H1 (cell line): Measurements from ENCODE around the gene HDAC7. TPM values are rescaled to one million over a fixed set of nuclear protein-coding genes. Genes with fewer than 3 reads are reported as not detected.

Source experiments
- CTCF ChIA-PET: fragments of 300-600 bp; sonication (Branson Sonifier 250); formaldehyde crosslinking; loops from one replicate; lab custom pipeline; 2021; ENCODE audit not compliant: partially characterized antibody; lab: Charles Lee
- POLR2A ChIA-PET: fragments of 300-600 bp; sonication (Branson Sonifier 250); formaldehyde crosslinking; loops from one replicate; lab custom pipeline; 2021; ENCODE audit warnings: inconsistent platforms; ENCODE audit not compliant: partially characterized antibody; lab: Charles Lee
- DNase-seq, 2 experiments: peaks; one replicate each; pipeline versions ENCODE4 v3.0.0 to v3.0.0-alpha.2; 2010 to 2022; ENCODE audit warnings: low spot score in 2 of 2, low read depth in 1 of 2, mixed read lengths in 1 of 2
- FAIRE-seq: peaks from 2 replicates; lab custom pipeline; 2011; peaks lifted over from hg19 to GRCh38; lab: Jason Lieb, UNC
- H2AFZ ChIP-seq: 2 replicates; pipeline ENCODE4 v1.8.1; 2012; ENCODE audit warnings: low read length, inconsistent platforms
- H2AK5ac ChIP-seq: 2 replicates; pipeline ENCODE4 v1.6.1; 2013; ENCODE audit warnings: low read depth, low read length
- H2BK120ac ChIP-seq: replicated peaks from 2 replicates; pipeline ENCODE3; 2013; ENCODE audit warnings: low read depth, low read length, inconsistent platforms
- H2BK12ac ChIP-seq: 2 replicates; pipeline ENCODE4 v1.6.1; 2013; ENCODE audit warnings: low read depth, low read length
- H2BK15ac ChIP-seq: 2 replicates; pipeline ENCODE4 v1.6.1; 2013; ENCODE audit warnings: low read length
- H2BK20ac ChIP-seq: 2 replicates; pipeline ENCODE4 v1.6.1; 2013; ENCODE audit warnings: low read length
- H2BK5ac ChIP-seq: 2 replicates; pipeline ENCODE4 v1.6.1; 2013; ENCODE audit warnings: low read depth, low read length
- H3K14ac ChIP-seq: 2 replicates; pipeline ENCODE4 v1.6.1; 2013; ENCODE audit warnings: inconsistent platforms; ENCODE audit not compliant: insufficient read length
- H3K18ac ChIP-seq: 2 replicates; pipeline ENCODE4 v1.6.1; 2013; ENCODE audit warnings: low read length; ENCODE audit errors: extremely low read depth
- H3K23ac ChIP-seq: 2 replicates; pipeline ENCODE4 v1.6.1; 2013; ENCODE audit warnings: inconsistent platforms; ENCODE audit not compliant: insufficient read length
- H3K23me2 ChIP-seq: 2 replicates; pipeline ENCODE4 v1.6.1; 2013; ENCODE audit warnings: low read depth, low read length
- H3K27ac ChIP-seq: 2 replicates; pipeline ENCODE4 v1.6.1; 2011; ENCODE audit warnings: low read depth, low read length, inconsistent platforms
- H3K27me3 ChIP-seq, 4 experiments: replicated peaks in 1 of 4; 1 replicate in 1 of 4; 2 replicates in 3 of 4; pipeline versions ENCODE4 v1.6.1 to v1.8.1; 2011 to 2013; ENCODE audit warnings: low read length in 3 of 4, mild to moderate bottlenecking in 3 of 4, inconsistent platforms in 2 of 4, mixed read lengths in 2 of 4, moderate library complexity in 1 of 4; ENCODE audit not compliant: control insufficient read depth in 3 of 4, insufficient read depth in 3 of 4; ENCODE audit errors: extremely low read depth in 1 of 4
- H3K36me3 ChIP-seq, 4 experiments: 2 replicates each; pipeline versions ENCODE4 v1.6.1 to v1.8.1; 2011 to 2013; ENCODE audit warnings: mild to moderate bottlenecking in 4 of 4, low read length in 3 of 4, moderate library complexity in 2 of 4, control low read depth in 1 of 4, inconsistent platforms in 1 of 4; ENCODE audit not compliant: insufficient read depth in 4 of 4, control insufficient read depth in 2 of 4
- H3K4ac ChIP-seq: replicated peaks from 2 replicates; pipeline ENCODE3; 2013; ENCODE audit warnings: low read length, low read depth, mixed read lengths, inconsistent platforms; ENCODE audit not compliant: insufficient read length
- H3K4me1 ChIP-seq, 4 experiments: replicated peaks in 1 of 4; 1 replicate in 1 of 4; 2 replicates in 3 of 4; pipeline versions ENCODE4 v1.6.1 to v1.8.1; 2011 to 2013; ENCODE audit warnings: low read length in 3 of 4, inconsistent platforms in 2 of 4, mixed read lengths in 1 of 4; ENCODE audit not compliant: insufficient read depth in 4 of 4, control insufficient read depth in 3 of 4
- H3K4me2 ChIP-seq, 2 experiments: 2 replicates each; pipeline versions ENCODE4 v1.6.1 to v1.8.1; 2011 to 2013; ENCODE audit warnings: low read depth in 2 of 2, low read length in 2 of 2, control low read depth in 1 of 2, inconsistent platforms in 1 of 2, mild to moderate bottlenecking in 1 of 2; ENCODE audit not compliant: insufficient read depth in 1 of 2
- H3K4me3 ChIP-seq, 4 experiments: fragments of 200-600, 300-600 bp in 1 of 4; sonication (generic), shearing (Covaris generic), sonication (Bioruptor Twin) in 1 of 4; 2 replicates each; pipeline versions ENCODE4 v1.5.1 to v1.8.1; 2011 to 2016; ENCODE audit warnings: low read length in 4 of 4, low read depth in 3 of 4, control low read depth in 2 of 4, inconsistent platforms in 2 of 4, mild to moderate bottlenecking in 2 of 4, mixed read lengths in 1 of 4, moderate library complexity in 1 of 4; ENCODE audit not compliant: insufficient read depth in 2 of 4; ENCODE audit errors: extremely low read depth in 1 of 4
- H3K56ac ChIP-seq: replicated peaks from 2 replicates; pipeline ENCODE3; 2013; ENCODE audit warnings: low read depth, mild to moderate bottlenecking, mixed read lengths, low read length, inconsistent platforms; ENCODE audit not compliant: insufficient read length
- H3K79me1 ChIP-seq: 2 replicates; pipeline ENCODE4 v1.6.1; 2013; ENCODE audit warnings: low read depth, low read length, control low read depth
- H3K79me2 ChIP-seq, 2 experiments: 2 replicates each; pipeline versions ENCODE4 v1.6.1 to v1.8.1; 2012 to 2013; ENCODE audit warnings: low read length in 2 of 2, mild to moderate bottlenecking in 2 of 2, inconsistent platforms in 1 of 2; ENCODE audit not compliant: insufficient read depth in 2 of 2, control insufficient read depth in 1 of 2
- H3K9ac ChIP-seq, 4 experiments: replicated peaks in 1 of 4; 1 replicate in 1 of 4; 2 replicates in 3 of 4; pipeline versions ENCODE4 v1.6.1 to v1.8.1; 2011 to 2013; ENCODE audit warnings: low read depth in 3 of 4, low read length in 3 of 4, control low read depth in 2 of 4, mild to moderate bottlenecking in 2 of 4, moderate library complexity in 2 of 4, inconsistent platforms in 1 of 4; ENCODE audit errors: extremely low read depth in 1 of 4
- H3K9me3 ChIP-seq, 2 experiments: 2 replicates each; pipeline versions ENCODE4 v1.6.1 to v1.8.1; 2012 to 2013; ENCODE audit warnings: mild to moderate bottlenecking in 2 of 2, moderate library complexity in 2 of 2, control low read depth in 1 of 2, inconsistent platforms in 1 of 2, low read depth in 1 of 2, low read length in 1 of 2, mixed read lengths in 1 of 2; ENCODE audit not compliant: insufficient read depth in 2 of 2
- H4K20me1 ChIP-seq, 2 experiments: replicated peaks in 1 of 2; 2 replicates each; pipeline versions ENCODE3 to v1.8.1; 2011 to 2013; ENCODE audit warnings: inconsistent platforms in 2 of 2, low read length in 2 of 2, mild to moderate bottlenecking in 1 of 2; ENCODE audit not compliant: insufficient read depth in 2 of 2, control insufficient read depth in 1 of 2
- H4K5ac ChIP-seq: 2 replicates; pipeline ENCODE4 v1.6.1; 2013; ENCODE audit warnings: low read length, low read depth, mixed read lengths, inconsistent platforms; ENCODE audit not compliant: insufficient read length
- H4K8ac ChIP-seq: 2 replicates; pipeline ENCODE4 v1.8.0; 2013; ENCODE audit warnings: mild to moderate bottlenecking, moderate library complexity, low read length, inconsistent platforms; ENCODE audit not compliant: insufficient read depth; ENCODE audit errors: extremely low read depth
- H4K91ac ChIP-seq: replicated peaks from 2 replicates; pipeline ENCODE3; 2013; ENCODE audit warnings: low read length, mixed read lengths, inconsistent platforms; ENCODE audit not compliant: insufficient read length
- CREB1 ChIP-seq: IDR thresholded peaks from 2 replicates; pipeline ENCODE4 v1.6.1; 2012; ENCODE audit warnings: inconsistent platforms
- KDM1A ChIP-seq: fragments of 200-600, 300-600 bp; sonication (generic); IDR thresholded peaks from 2 replicates; pipeline ENCODE4 v1.7.1; 2016; ENCODE audit warnings: mild to moderate bottlenecking, low read length, borderline replicate concordance
- NANOG ChIP-seq: IDR thresholded peaks from 2 replicates; pipeline ENCODE4 v1.6.1; 2011; ENCODE audit warnings: low read length, low read depth, mild to moderate bottlenecking, inconsistent platforms; ENCODE audit not compliant: insufficient read depth, poor library complexity, severe bottlenecking
- POLR2AphosphoS5 ChIP-seq: IDR thresholded peaks from 2 replicates; pipeline ENCODE4 v1.6.1; 2011; ENCODE audit warnings: low read depth, low read length
- SP4 ChIP-seq: IDR thresholded peaks from 2 replicates; pipeline ENCODE4 v1.6.1; 2012; ENCODE audit warnings: low read length, inconsistent platforms
- TEAD4 ChIP-seq: IDR thresholded peaks from 2 replicates; pipeline ENCODE4 v1.6.1; 2012; ENCODE audit warnings: low read depth, low read length, inconsistent platforms, mixed read lengths
- ZNF274 ChIP-seq: IDR thresholded peaks from 2 replicates; pipeline ENCODE4 v1.7.0; 2012; ENCODE audit warnings: low read length, borderline replicate concordance; ENCODE audit errors: extremely low read depth
- WGBS, 2 experiments: shearing (Covaris generic) in 1 of 2; methylation state at CpG; one replicate each; pipeline versions ENCODE4 v1.1.6 to v1.1.7; 2013 to 2015; ENCODE audit warnings: low lambda C conversion rate in 2 of 2, mixed read lengths in 2 of 2, inconsistent platforms in 1 of 2, low coverage in 1 of 2, missing lambda C conversion rate in 1 of 2; ENCODE audit not compliant: insufficient replicate concordance in 2 of 2, insufficient coverage in 1 of 2, insufficient read length in 1 of 2; ENCODE audit errors: extremely low coverage in 1 of 2, missing lambda C conversion rate in 1 of 2; 5-methylcytosine and 5-hydroxymethylcytosine counted together
- polyA plus RNA-seq, 7 experiments: library from polyadenylated mRNA; depleted of rRNA in 3 of 7; stranded (reverse) in 5 of 7; unstranded in 2 of 7; fragments of >200 nt in 5 of 7; fragments of 200-250 nt in 2 of 7; gene quantifications; 1 replicate in 5 of 7; 2 replicates in 1 of 7; 4 replicates in 1 of 7; pipeline versions ENCODE4 v1.2.1 to v1.2.3, GENCODE V29; 2011 to 2013; ENCODE audit warnings: missing spikeins in 2 of 7, mixed read lengths in 2 of 7
- total RNA-seq: library from RNA; stranded (reverse); fragmentation: NEBNext Ultra II Directional; extraction: Animal tissue kit (Norgen Biotek cat#: 25700); gene quantifications from 2 replicates; pipeline ENCODE4 v1.2.1, GENCODE V29; 2021

HDAC7 gene
- total and polyA plus RNA-seq, 2 of the 8 experiments (the other 6 are each of a cell fraction or from before 2014, with no cell fraction given), result 25.5 to 84.9 TPM

DNA sequence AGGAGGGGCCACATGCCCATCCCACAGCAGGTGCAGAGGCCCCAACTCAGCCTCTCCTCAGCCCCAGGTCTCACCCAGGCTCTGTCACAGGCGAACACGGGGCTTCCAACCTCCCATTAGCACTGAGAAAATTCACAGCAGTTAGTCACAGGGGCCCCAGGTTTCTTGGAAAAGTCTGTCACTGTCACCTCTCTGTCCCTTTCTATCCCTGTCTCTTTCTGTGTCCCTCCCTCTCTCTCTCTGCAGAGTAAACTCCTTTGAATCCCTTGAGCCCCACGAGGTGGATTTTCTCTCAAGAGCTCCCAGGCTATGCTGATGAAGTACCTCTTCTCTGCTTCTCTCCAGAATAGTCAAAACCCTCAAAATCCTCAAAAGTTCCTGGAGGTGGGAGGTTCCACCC is 80.4 kb downstream of the HDAC7 start:
- Histone ChIP-seq H3K27me3 (no peaks in the 10 kb centered on the region; a peak in 1 of 7 replicates), H2BK15ac (no peak overlapping the region), H2BK120ac (no peak overlapping the region), H3K14ac (no peak overlapping the region), H3K23ac (no peak overlapping the region), H4K91ac (no peak overlapping the region), H2AK5ac (no peak overlapping the region; the same call in 1 of the 2 replicates), H4K5ac (no peak overlapping the region), H2BK20ac (no peak overlapping the region), H3K4me1 (peaks cover 3 to 20% (median 17%) of the 10 kb centered on the region in 4 experiments), H3K9ac (no peak overlapping the region), H3K79me1 (no peaks in the 10 kb centered on the region), H3K23me2 (no peaks in the 10 kb centered on the region), H3K79me2 (no peaks in the 10 kb centered on the region), H3K4ac (no peak overlapping the region), H3K36me3 (no peaks in the 10 kb centered on the region), H3K56ac (no peak overlapping the region), H3K27ac (no peak overlapping the region), H2AFZ (no peak overlapping the region), H4K8ac (no peak overlapping the region), H4K20me1 (no peaks in the 10 kb centered on the region), H3K18ac (no peak overlapping the region), H2BK12ac (no peak overlapping the region), H3K4me2 (no peak overlapping the region), H3K4me3 (no peak overlapping the region), H2BK5ac (no peak overlapping the region), H3K9me3 (no peaks in the 10 kb centered on the region)
- POLR2A ChIA-PET, result interaction anchor here (0.6 to 6.6 kb wide), 4 partner anchors 13 to 31 kb away, joined by 3 to 79 read pairs (median 6); partner anchors contain the start of gene SLC48A1
- FAIRE-seq (no peak), DNase-seq (no peak)
- CTCF ChIA-PET, result interaction anchor here (1.0 to 64.6 kb wide), 6 partner anchors 4 to 101 kb away, joined by 4 to 2442 read pairs (median 676); partner anchors contain the start of genes ENDOU, RAPGEF3 and SLC48A1
- WGBS, 2 experiments, result 86% methylated on average over 3 of the region's 3 CpGs; no CpG with 5 or more reads in 1 of the 2 experiments
- no peak for TF ChIP-seq POLR2AphosphoS5
- no peak for TF ChIP-seq KDM1A
- no peak for TF ChIP-seq CREB1
- no peak for TF ChIP-seq NANOG
- TF ChIP-seq TEAD4, result no peak
- TF ChIP-seq SP4, result no peak
- no peak for TF ChIP-seq ZNF274
